Right renal cortex interstitium (tissue), 3 donors: ENCODE results near the gene PIK3R2. TPM values are rescaled to one million over a fixed set of nuclear protein-coding genes. Genes with fewer than 3 reads are reported as not detected.

ENCODE experiments used
- polyA plus RNA-seq, 3 donors: library from polyadenylated mRNA; unstranded; fragments of 120-200 nt; gene quantifications; one replicate each; pipeline ENCODE4 v1.2.1, GENCODE V29; 2013; ENCODE audit not compliant: insufficient read length in 3 of 3

The PIK3R2 gene
- polyA plus RNA-seq, 3 donors: 20.0 to 27.1 (median 26.7) TPM

Other genes with a start within 250 kb of the PIK3R2 start
- gene CCDC124, start 220.1 kb upstream of the PIK3R2 start, polyA plus RNA-seq: 10 to 100 TPM; 46.5 to 57.1 (median 52.7) TPM
- 1 to 10 TPM; 3.9 to 6.2 (median 4.2) TPM for gene KCNN1, start 186.1 kb upstream of the PIK3R2 start, polyA plus RNA-seq
- gene ARRDC2, start 145.0 kb upstream of the PIK3R2 start, polyA plus RNA-seq: 1 to 10 TPM; 3.9 to 4.3 (median 4.1) TPM
- gene IL12RB1, start 66.2 kb upstream of the PIK3R2 start, polyA plus RNA-seq: under 1 TPM; 0.14 to 0.16 (median 0.14) TPM
- gene MAST3, start 55.4 kb upstream of the PIK3R2 start, polyA plus RNA-seq: 1 to 10 TPM; 3.5 to 5.1 (median 4.5) TPM
- 10 to 100 TPM; 12.0 to 19.8 (median 17.6) TPM for gene IFI30, start 20.6 kb downstream of the PIK3R2 start, polyA plus RNA-seq
- 10 to 100 TPM in 1 of 3 donors, 1 to 10 TPM in 2; 9.0 to 10.4 (median 9.8) TPM for gene MPV17L2, start 40.1 kb downstream of the PIK3R2 start, polyA plus RNA-seq
- 1 to 10 TPM; 3.4 to 5.1 (median 3.9) TPM for gene RAB3A, start 50.9 kb downstream of the PIK3R2 start, polyA plus RNA-seq
- 1 to 10 TPM in 1 of 3 donors, under 1 TPM in 2; 0.33 to 1.0 (median 0.71) TPM for gene PDE4C, start 73.3 kb downstream of the PIK3R2 start, polyA plus RNA-seq
- 1 to 10 TPM; 3.8 to 4.4 (median 4.3) TPM for gene IQCN, start 121.3 kb downstream of the PIK3R2 start, polyA plus RNA-seq
- 10 to 100 TPM; 52.4 to 74.7 (median 64.6) TPM for gene JUND, start 128.5 kb downstream of the PIK3R2 start, polyA plus RNA-seq
- 10 to 100 TPM; 87.7 to 90.8 (median 88.0) TPM for gene LSM4, start 169.9 kb downstream of the PIK3R2 start, polyA plus RNA-seq
- 10 to 100 TPM; 18.9 to 21.0 (median 21.0) TPM for gene PGPEP1, start 187.4 kb downstream of the PIK3R2 start, polyA plus RNA-seq
- 1 to 10 TPM; 2.6 to 5.2 (median 3.2) TPM for gene GDF15, start 233.0 kb downstream of the PIK3R2 start, polyA plus RNA-seq
- 1 to 10 TPM in 1 of 3 donors, under 1 TPM in 2; 0.65 to 1.2 (median 0.85) TPM for gene LRRC25, start 244.5 kb downstream of the PIK3R2 start, polyA plus RNA-seq